ENCODE results near the gene SP140.
"Not testable (repeated sequence)": the region's sequence is repeated elsewhere in the genome, so short reads cannot be mapped to it uniquely, and the experiment has no call there.

Gene SP140

GRCh38 chr2:230226051-230226551 is 565 bp downstream of the SP140 start:
- DNase-seq = no peak

DNA sequence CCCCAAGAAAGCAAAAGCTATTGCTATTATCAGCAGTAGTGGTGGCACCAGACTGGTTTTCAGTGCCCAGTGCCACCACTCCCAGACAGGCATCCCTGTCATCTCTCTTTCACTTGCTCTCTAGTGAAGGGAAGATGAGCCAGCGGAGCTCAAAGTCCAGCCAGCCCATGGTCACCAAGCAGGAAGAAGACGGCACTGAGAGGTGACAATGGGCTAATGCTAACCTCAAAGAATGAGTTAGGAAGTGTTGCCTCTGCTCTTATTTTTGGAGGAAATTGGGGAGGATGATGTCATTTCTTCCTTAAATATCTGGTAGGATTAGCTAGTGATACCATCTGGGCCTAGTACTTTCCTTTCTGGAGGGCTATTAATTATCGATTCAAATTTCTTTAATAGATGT is 1.7 kb downstream of the SP140 start:
- DNase-seq = no peak

DNA sequence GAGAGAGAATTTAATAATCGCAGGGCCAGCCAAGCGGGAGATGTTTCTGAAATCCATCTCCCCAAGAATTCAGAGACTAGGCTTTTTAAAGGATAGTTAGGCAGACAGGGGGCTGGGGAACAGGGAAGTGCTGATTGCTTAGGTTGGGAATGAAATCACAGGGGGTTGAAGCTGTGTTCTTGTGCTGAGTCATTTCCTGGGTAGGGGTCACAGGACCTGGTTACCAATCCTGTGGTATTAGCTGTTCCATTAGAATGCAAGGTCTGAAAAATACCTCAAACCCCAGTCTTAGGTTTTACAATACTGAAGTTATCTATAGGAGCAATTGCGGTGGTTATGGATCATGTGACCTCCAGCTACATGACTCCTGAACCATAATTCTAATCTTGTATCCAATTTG is 4.6 kb downstream of the SP140 start:
- no peak for DNase-seq

GRCh38 chr2:230230496-230231200 is 5.1 kb downstream of the SP140 start:
- no peak for DNase-seq

DNA sequence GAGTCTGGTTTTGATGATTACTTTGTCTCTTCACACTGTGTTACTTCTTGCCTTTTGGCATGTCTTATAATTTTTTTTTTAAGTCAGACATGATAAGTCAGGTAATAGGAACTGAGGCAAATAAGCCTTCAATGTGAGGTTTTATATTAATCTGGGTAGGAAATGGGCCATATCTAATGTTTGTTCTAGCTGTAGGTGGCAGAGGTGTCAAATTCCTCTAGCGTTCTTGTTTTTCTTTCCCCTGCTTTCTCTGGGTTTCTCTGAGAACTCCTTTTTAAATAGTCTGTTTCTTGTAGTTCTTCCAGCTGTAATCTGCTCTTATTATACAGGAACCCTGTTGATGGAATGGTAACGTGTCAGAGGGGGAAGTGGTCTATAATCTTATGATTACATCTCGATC is 5.7 kb downstream of the SP140 start:
- DNase-seq = no peak

DNA sequence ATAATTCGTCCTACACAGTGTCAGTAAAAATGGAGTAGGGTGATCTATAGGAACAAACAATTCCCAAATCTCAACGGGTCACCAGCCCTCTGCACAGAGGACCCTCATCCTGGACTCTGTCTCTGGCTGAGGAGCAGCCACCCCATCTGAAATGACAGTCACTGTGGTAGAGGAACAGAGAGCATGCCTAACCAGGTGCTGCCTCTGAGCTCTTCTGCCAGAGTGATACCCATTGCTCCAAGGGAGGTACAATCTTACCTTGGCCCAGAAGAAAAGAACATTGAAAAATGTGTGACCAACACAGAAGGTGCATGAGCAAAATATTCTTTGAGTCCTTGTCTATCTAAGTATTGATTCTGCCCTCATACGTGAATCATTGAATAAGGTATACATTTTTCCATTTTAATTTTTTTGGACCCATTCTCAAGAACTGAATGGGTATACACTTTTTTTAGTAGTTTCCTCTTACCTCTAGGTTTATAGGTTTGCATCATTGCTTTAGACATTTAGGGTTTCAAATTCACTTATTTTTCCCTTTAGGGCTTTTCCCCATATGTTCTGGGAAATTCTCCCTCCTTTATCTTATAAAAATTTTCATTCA is 8.7 kb downstream of the SP140 start:
- no peak for DNase-seq

DNA sequence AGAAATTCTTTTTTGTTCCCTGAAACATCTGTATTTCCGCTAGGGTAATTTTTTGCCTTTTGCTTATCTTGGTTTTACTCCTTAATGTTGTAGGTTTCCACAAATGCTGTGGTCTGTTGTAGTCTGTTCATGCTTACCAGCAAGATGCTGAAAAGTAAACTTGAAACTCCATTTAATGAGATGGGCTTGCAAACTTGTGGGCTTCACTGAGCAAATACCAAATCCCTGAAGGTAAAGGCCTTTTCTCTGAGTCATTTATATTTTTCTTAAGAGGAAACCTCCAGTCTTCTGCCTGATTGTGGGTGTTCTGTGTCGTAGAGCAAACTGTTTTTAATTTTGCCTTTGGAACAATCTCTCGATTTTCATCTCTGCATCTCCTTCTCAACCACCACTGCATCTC is 9.3 kb downstream of the SP140 start:
- no peak for DNase-seq

DNA sequence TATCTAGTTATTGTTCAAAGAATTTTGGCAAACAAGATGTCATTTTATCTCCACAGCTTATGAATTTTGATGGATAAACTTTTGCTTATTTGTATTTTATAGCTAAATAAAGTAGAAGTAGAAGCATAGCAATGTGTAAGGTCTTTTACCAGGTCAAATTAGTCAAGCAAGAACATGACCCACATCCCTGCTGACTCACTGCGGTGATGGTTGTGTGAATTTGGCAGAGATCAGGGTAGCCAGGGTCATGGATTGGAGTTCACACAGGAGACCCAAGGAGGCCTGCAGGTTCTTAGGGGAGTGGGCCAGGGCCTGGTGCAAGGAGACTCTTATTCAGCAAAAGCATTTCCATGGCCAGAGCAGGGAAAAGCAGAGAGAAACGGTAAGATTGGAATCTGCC is 18.7 kb downstream of the SP140 start:
- DNase-seq = no peak

GRCh38 chr2:230246206-230246605 is 20.7 kb downstream of the SP140 start:
- DNase-seq = no peak

DNA sequence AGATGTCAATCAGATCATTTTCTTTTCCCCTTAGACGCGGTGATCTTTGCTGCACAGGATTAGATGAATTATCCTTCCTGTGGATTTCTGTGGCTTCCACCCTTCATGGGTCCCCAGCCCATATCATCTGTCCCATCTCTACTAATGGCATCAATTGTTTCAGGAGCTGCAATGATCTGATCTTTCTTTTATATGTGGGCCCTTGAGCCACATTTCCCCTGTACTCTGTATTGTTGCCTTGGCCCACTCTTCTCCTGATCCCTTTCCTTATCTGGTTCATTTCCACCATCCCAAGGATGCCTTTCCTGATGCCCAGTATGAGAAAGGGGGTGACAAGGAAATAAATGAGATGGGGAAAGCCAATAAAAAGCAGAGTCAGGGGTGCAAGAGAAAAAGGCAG is 24.7 kb downstream of the SP140 start:
- no peak for DNase-seq

DNA sequence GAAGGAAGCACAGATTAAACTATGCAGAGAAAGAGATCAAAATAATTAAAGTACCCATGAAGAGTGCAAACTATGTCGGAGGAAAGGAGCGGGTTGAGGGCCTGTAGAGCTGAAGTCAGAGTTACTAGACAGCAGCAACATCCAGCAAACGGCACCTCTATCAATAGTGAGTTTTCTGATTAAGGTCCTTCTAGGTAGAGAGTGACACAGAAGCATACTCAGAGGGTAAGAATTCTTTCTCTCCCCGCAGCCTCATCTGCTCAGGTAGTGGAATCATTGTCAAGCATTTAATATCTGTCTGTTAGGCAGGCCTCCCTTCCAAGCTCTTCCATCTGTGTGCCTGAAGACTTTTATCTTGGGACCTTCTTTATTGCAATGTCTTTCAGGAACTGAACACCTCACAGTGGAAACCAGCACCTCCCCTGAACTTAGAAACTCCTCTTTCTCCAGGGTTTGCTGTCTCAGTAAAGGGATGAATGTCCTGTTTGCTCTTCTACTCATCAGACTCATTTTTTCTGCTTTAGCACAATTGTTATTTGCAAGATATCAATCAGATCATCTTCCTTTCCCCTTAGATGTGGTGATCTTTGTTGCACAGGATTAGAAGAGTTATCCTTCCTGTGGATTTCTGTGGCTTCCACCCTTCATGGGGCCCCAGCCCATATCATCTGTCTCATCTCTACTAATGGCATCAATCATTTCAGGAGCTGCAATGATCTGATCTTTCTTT is 28.8 kb downstream of the SP140 start:
- DNase-seq = peak; percentile 65

DNA sequence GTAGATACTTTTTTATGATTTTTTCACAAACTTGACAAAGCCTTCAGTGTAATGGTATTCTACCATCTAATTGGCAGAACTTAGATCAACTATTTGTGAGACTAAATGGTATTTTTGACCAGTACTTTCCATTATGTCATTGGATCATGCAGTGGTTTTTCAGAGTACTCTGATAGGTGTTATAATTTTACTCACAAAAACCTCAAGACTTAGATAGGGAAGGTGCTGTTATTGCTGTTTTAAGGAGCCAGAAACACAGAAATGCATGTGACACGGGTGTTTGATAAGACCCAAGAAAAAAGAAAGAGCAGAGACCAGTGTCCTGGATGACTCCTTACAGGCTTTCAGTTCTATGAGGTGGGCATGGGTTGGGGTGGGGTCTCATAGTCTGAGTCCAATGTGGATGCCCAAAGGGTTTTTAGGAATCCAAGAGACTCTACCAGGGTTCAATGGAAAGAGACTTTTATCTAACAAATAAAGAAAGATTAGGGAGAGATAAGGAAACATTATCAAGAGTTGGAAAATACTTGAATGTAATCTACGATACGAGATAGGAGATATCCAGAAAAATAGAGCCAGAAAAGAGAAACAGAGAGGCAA is 31.3 kb downstream of the SP140 start:
- peak; percentile 47 to 51 for DNase-seq

DNA sequence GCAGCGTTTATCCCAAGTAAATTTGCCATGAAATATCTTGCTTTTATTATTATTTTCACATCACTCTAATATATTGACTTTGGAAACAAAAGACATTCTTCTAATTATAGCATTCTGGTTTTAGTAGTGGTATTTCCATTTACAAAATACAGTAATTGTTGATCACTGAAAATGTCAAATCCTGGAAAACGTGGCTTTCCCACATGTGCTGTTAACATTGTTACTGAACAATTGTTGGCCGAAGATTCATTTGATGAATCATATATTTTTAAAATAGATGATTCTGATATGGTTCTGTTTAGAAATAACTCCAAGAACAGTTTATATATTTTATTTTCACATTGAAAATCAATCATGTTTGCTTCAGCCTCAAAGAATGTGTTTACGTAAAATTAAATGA is 32.9 kb downstream of the SP140 start:
- DNase-seq = no peak

DNA sequence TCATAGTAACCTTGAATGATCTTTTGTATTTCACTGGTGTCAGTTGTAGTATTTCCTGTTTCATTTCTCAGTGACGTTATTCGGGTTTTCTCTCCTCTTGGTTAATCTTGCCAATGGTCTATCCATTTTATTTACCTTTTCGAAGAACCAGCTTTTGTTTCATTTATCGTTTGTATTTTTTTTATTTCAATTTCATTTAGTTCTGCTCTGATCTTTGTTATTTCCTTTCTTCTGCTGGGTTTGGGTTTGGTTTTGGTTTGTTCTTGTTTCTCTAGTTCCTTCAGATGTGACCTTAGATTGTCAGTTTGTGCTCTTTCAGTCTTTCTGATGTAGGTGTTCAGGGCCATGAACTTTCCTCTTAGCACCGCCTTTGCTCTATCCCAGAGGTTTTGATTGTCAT is 36.7 kb downstream of the SP140 start:
- no peak for DNase-seq

- not testable (repeated sequence) for DNase-seq
Measured at GRCh38 chr2:230264945-230265344, 39.4 kb downstream of the SP140 start.

- DNase-seq = no peak
Measured at GRCh38 chr2:230266638-230267037, 41.1 kb downstream of the SP140 start.

DNA sequence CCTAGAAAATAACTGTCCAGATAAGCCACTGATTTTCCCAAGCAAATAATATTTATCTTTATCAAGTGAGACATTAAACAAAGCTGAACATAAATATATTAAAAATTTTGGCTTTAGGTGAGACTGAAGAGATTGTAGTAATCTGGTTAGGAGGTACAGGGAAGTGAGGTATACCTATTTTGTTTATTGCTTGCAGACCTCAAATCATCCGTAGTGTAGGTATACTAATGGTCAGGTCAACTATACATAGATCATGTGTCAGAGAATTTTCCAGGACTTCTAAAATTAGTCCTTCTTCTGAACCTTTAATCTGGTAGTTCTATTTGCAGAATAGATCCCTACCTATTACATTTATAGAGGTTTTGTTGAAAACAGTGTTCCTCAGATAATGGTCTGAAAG is 41.5 kb downstream of the SP140 start:
- DNase-seq = no peak

GRCh38 chr2:230267556-230267955 is 42.0 kb downstream of the SP140 start:
- DNase-seq = no peak

GRCh38 chr2:230268606-230269243 is 43.2 kb downstream of the SP140 start:
- no peak for DNase-seq

- DNase-seq = peak; percentile 61 to 65
Measured at GRCh38 chr2:230269715-230270114, 44.2 kb downstream of the SP140 start.

- no peak for DNase-seq
Measured at GRCh38 chr2:230282936-230283335, 57.4 kb downstream of the SP140 start.

DNA sequence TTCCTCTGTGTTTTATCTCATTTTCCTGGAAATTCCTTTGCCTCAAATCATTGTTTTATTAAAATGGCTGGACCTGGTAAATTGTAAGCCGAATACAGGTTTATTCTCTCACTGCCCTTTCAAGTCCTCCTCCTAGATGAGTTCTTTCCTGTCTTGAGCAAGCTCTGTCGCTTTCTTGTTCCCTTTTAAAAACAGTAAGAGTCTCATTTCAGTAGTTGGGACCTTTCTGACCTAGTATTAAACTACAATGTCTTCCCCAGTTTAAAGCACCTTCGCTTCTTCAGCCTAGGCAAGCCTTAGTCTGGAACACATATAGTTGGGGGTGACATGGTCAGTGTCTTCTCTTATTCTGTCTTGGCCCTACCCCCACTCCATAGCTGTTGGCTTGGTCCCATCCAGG is 60.5 kb downstream of the SP140 start:
- DNase-seq = no peak

GRCh38 chr2:230289311-230289710 is 63.8 kb downstream of the SP140 start:
- DNase-seq = not testable (repeated sequence)
